Stimulated activated CD4-positive, alpha-beta T cell treated with anti-CD3 and anti-CD28 coated beads, Interleukin-2, amount 100 ng/mL, for 4 hours (primary cell): ENCODE data around the gene ZFP28.
A peak's percentile ranks its signal among the peaks of the same experiment; 100 is the strongest.

Experiments used
- DNase-seq: peaks from one replicate; pipeline ENCODE4 v3.0.0-alpha.2; 2020; ENCODE audit warnings: low read depth

Gene ZFP28

GRCh38 chr19:56538761-56539263, at the start of gene ZFP28:
TSS of gene ZFP28 (plus strand) at chr19:56538948. CDS start at chr19:56539019, 71 bp downstream.
- DNase-seq: no peak

GRCh38 chr19:56491399-56491798, 47.3 kb upstream of the ZFP28 start:
- DNase-seq: no peak

GRCh38 chr19:56504581-56504980, 34.2 kb upstream of the ZFP28 start:
- DNase-seq: no peak

- peak; percentile 75 for DNase-seq
These were observed 31.1 kb upstream of the ZFP28 start, which contains the start of gene ZNF471 for GRCh38 chr19:56507446-56508289. TSS of gene ZNF471 (plus strand) at chr19:56507855. CDS start at chr19:56511572, 3,717 bp downstream.

- DNase-seq: no peak
These were observed 30.4 kb upstream of the ZFP28 start for GRCh38 chr19:56508290-56508778.

- DNase-seq: no peak
These were observed 13.4 kb upstream of the ZFP28 start for GRCh38 chr19:56525214-56525860.

GRCh38 chr19:56537442-56537841, 1.3 kb upstream of the ZFP28 start:
- no peak for DNase-seq

GRCh38 chr19:56538254-56538760, 441 bp upstream of the ZFP28 start:
- DNase-seq: peak; percentile 87

- DNase-seq: no peak
These were observed 5.0 kb downstream of the ZFP28 start for GRCh38 chr19:56543776-56544175.

- DNase-seq: no peak
These were observed 8.8 kb downstream of the ZFP28 start for GRCh38 chr19:56547535-56547934.

GRCh38 chr19:56554272-56554869, 15.6 kb downstream of the ZFP28 start:
- no peak for DNase-seq

- no peak for DNase-seq
These were observed 24.0 kb downstream of the ZFP28 start for GRCh38 chr19:56562766-56563165.

GRCh38 chr19:56566904-56567273, 28.1 kb downstream of the ZFP28 start:
- DNase-seq: peak; percentile 6

GRCh38 chr19:56567274-56568120, 28.7 kb downstream of the ZFP28 start, which contains the start of gene ZNF470:
TSS of gene ZNF470 (plus strand) at chr19:56567468. CDS start at chr19:56570312, 2,844 bp downstream.
- peak; percentile 82 for DNase-seq

- no peak for DNase-seq
These were observed 33.8 kb downstream of the ZFP28 start for GRCh38 chr19:56572589-56572988.

- no peak for DNase-seq
These were observed 35.2 kb downstream of the ZFP28 start for GRCh38 chr19:56573914-56574313.

- DNase-seq: no peak
These were observed 39.2 kb downstream of the ZFP28 start for GRCh38 chr19:56577719-56578602.

- DNase-seq: no peak
These were observed 55.7 kb downstream of the ZFP28 start for GRCh38 chr19:56594446-56594782.

GRCh38 chr19:56594783-56595547, 56.2 kb downstream of the ZFP28 start, which contains the start of gene ZNF71:
TSS of gene ZNF71 (plus strand) at chr19:56595302. CDS start at chr19:56601559, 6,257 bp downstream.
- peak; percentile 82 for DNase-seq

GRCh38 chr19:56595548-56595899, 56.8 kb downstream of the ZFP28 start:
- no peak for DNase-seq
